Spleen (tissue), 11 donors: ENCODE measurements around the gene PDIA2. TPM values are rescaled to one million over a fixed set of nuclear protein-coding genes. Genes with fewer than 3 reads are reported as not detected.

ENCODE experiments used
- DNase-seq: peaks from one replicate; pipeline ENCODE4 v3.0.0-alpha.2; 2020
- H3K27ac ChIP-seq, 8 donors: fragments of 200-600 bp; sonication (generic) in 7 of 8; 1 replicate in 4 of 8; 2 replicates in 4 of 8; pipeline versions ENCODE4 v1.5.0 to v1.8.0; 2016 to 2021; ENCODE audit warnings: inconsistent platforms in 4 of 8, mild to moderate bottlenecking in 4 of 8, moderate library complexity in 1 of 8
- H3K27me3 ChIP-seq, 7 donors: fragments of 200-600 bp; sonication (generic) in 6 of 7; replicated peaks in 1 of 7; 1 replicate in 4 of 7; 2 replicates in 3 of 7; pipeline versions ENCODE4 v1.5.0 to v1.8.0; 2016 to 2021; ENCODE audit warnings: inconsistent platforms in 3 of 7, mild to moderate bottlenecking in 1 of 7
- H3K36me3 ChIP-seq, 6 donors: fragments of 200-600 bp; sonication (generic) in 5 of 6; 1 replicate in 4 of 6; 2 replicates in 2 of 6; pipeline versions ENCODE4 v1.5.0 to v1.8.0; 2016 to 2021; ENCODE audit warnings: inconsistent platforms in 2 of 6
- H3K4me1 ChIP-seq, 6 donors: fragments of 200-600 bp; sonication (generic) in 5 of 6; 1 replicate in 3 of 6; 2 replicates in 3 of 6; pipeline versions ENCODE4 v1.5.0 to v1.8.0; 2016 to 2021; ENCODE audit warnings: inconsistent platforms in 3 of 6
- H3K4me3 ChIP-seq, 8 donors: fragments of 200-600 bp; sonication (generic) in 7 of 8; 1 replicate in 4 of 8; 2 replicates in 4 of 8; pipeline versions ENCODE4 v1.5.0 to v1.8.0; 2016 to 2021; ENCODE audit warnings: inconsistent platforms in 4 of 8, mild to moderate bottlenecking in 4 of 8, moderate library complexity in 2 of 8
- H3K9me3 ChIP-seq, 8 donors: fragments of 200-600 bp; sonication (generic) in 7 of 8; 1 replicate in 4 of 8; 2 replicates in 4 of 8; pipeline versions ENCODE4 v1.5.0 to v1.8.0; 2016 to 2021; ENCODE audit warnings: inconsistent platforms in 4 of 8
- CTCF ChIP-seq, 11 experiments: fragments of 200-600 bp in 7 of 11; fragments of 450-650 bp in 4 of 11; sonication (generic) in 4 of 11; IDR thresholded peaks in 8 of 11; conservative IDR thresholded peaks in 3 of 11; 1 replicate in 7 of 11; 2 replicates in 4 of 11; pipeline versions ENCODE4 v1.4.0 to v1.8.0; 2016 to 2021; ENCODE audit warnings: antibody characterized with exemption in 11 of 11, inconsistent platforms in 4 of 11, mild to moderate bottlenecking in 1 of 11
- POLR2A ChIP-seq, 3 donors: fragments of 450-650 bp; IDR thresholded peaks; one replicate each; pipeline ENCODE4 v1.5.1; 2017; ENCODE audit warnings: antibody characterized with exemption in 3 of 3, mild to moderate bottlenecking in 1 of 3
- POLR2AphosphoS5 ChIP-seq, 3 donors: sonication (generic); formaldehyde crosslinking; IDR thresholded peaks; one replicate each; pipeline ENCODE4 v1.5.1; 2017; ENCODE audit warnings: antibody characterized with exemption in 3 of 3
- WGBS, 5 donors: extraction: QIAGEN DNeasy Blood & Tissue Kit in 3 of 5; methylation state at CpG; one replicate each; pipeline versions ENCODE4 v1.1.5 to v1.1.7; 2013 to 2018; 5-methylcytosine and 5-hydroxymethylcytosine counted together
- intact Hi-C: fragments of 100-400 bp; cut with DNase I; formaldehyde crosslinking; loops from one replicate; pipeline ENCODE4 v1.15.0; 2023; ENCODE audit warnings: low total_unique reads
- polyA plus RNA-seq, 3 donors: library from polyadenylated mRNA; stranded (reverse); fragments of 200-250 nt; gene quantifications; one replicate each; pipeline ENCODE4 v1.2.1, GENCODE V29; 2013
- total RNA-seq, 7 donors: library from RNA; depleted of rRNA in 3 of 7; stranded (reverse); fragments of >200 nt in 3 of 7; fragmentation: NEBNext Ultra II Directional in 4 of 7; extraction: Animal tissue kit (Norgen Biotek cat#: 25700) in 4 of 7; gene quantifications; one replicate each; pipeline versions ENCODE4 v1.1.0 to v1.2.1, GENCODE V29; 2016 to 2021
- donor health status: healthy with polysubstance abuse.
- donor health status: DM: no; HTN: no; CAD: no; lungs with moderate emphysema.
- donor health status: DM: no; HTN: no; CAD: no.
- donor health status: Bipolar disorder and iron deficiency.
- donor health status: healthy.
- donor health status: DM: no; HTN: no; CAD: no.
- donor health status: DM: yes; HTN: yes; CAD: no.

Gene PDIA2
- total and polyA plus RNA-seq, 10 donors: 0.28 to 2.4 (median 0.89) TPM; not detected in 4

DNA sequence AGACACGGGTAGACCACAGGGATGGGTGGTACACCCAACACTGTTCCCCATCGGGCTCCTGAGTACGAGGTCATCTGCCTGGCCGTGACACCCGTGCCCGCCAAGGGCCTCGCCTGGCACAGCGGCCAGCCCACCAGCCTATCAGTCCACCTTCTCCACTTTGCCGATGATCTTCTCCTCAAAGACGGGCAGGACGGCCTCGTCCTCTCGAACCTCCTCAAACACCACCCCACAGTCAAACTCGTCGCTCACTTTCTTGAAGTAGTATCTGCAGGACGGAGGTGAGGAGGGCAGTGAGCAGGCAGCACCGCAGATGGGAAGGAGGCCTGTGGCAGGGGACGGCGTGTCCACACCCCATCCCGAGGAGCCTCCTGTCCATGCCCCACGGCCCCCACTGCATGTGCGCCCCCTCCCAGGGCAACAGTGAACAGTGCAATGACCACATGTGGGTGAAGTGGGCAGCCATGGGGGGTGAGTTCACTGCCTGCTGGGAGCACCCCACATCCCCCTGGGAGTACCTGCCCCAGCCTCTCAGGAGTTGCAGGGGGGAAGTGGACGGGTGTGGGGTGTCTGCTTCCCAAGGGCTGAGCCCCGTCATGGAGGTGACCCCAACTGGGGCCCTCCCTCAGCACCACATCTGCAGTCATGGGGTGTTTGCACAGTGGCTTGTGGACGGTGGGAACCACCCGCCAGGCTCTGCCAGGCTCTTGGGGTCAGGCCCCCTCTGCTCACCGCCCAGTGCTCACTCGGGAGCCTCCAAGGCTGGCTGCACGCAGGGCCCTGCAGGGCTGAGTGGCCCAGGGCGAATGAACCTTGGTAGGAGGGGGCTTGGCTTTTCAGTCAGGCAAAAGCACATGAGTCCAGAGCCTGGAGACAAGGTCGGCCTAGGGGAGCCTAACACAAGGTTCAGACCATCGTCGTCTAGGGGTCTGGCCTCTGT, 5.3 kb downstream of the PDIA2 start:
- H3K36me3 ChIP-seq: peaks cover 0 to 77% (median 67%) of the 10 kb centered on the region in 6 donors
- DNase-seq: no peak
- no peak overlapping the region for H3K4me3 ChIP-seq
- no peak overlapping the region for H3K27ac ChIP-seq
- no peaks in the 10 kb centered on the region for H3K4me1 ChIP-seq
- 93 to 96% (median 94%) methylated on average over 28 to 33 of the region's 33 CpGs for WGBS, 5 donors
- peaks cover 0 to 3% (median 0%) of the 10 kb centered on the region in 7 donors for H3K27me3 ChIP-seq
- no peak for TF ChIP-seq POLR2A (IDR thresholded peaks at IDR 0.05)
- peak in 1 of 3 donors; percentile 4 for TF ChIP-seq POLR2AphosphoS5 (IDR thresholded peaks at IDR 0.05)
- TF ChIP-seq CTCF (IDR thresholded peaks at IDR 0.05 in 8 of 11, conservative IDR thresholded peaks at IDR 0.05 in 3 of 11): no peak
- peaks cover 0 to 8% (median 0%) of the 10 kb centered on the region in 8 donors for H3K9me3 ChIP-seq
- intact Hi-C loops: no loop called here

- Histone ChIP-seq H3K9me3 (peaks cover 0 to 8% (median 0%) of the 10 kb centered on the region in 8 donors), H3K27me3 (no peaks in the 10 kb centered on the region), H3K36me3 (peaks cover 0 to 89% (median 74%) of the 10 kb centered on the region in 6 donors), H3K27ac (no peak overlapping the region), H3K4me1 (no peaks in the 10 kb centered on the region), H3K4me3 (no peak overlapping the region)
- TF ChIP-seq POLR2AphosphoS5 (IDR thresholded peaks at IDR 0.05) (no peak), POLR2A (IDR thresholded peaks at IDR 0.05) (no peak), CTCF (IDR thresholded peaks at IDR 0.05 in 8 of 11, conservative IDR thresholded peaks at IDR 0.05 in 3 of 11) (no peak)
- intact Hi-C loops: no loop called here
- WGBS, 5 donors: 77 to 97% (median 94%) methylated on average over 3 to 22 of the region's 22 CpGs
- DNase-seq: no peak
These were observed 6.5 kb downstream of the PDIA2 start for GRCh38 chr16:289395-289997.

- no peak for TF ChIP-seq POLR2A (IDR thresholded peaks at IDR 0.05)
- no peak for TF ChIP-seq CTCF (IDR thresholded peaks at IDR 0.05 in 8 of 11, conservative IDR thresholded peaks at IDR 0.05 in 3 of 11)
- no peak for TF ChIP-seq POLR2AphosphoS5 (IDR thresholded peaks at IDR 0.05)
- peaks cover 0 to 90% (median 74%) of the 10 kb centered on the region in 6 donors for H3K36me3 ChIP-seq
- no peaks in the 10 kb centered on the region for H3K4me1 ChIP-seq
- H3K27me3 ChIP-seq: no peaks in the 10 kb centered on the region
- WGBS, 5 donors: 85 to 90% (median 88%) methylated on average over 12 to 25 of the region's 25 CpGs
- no peak overlapping the region for H3K27ac ChIP-seq
- peaks cover 0 to 5% (median 0%) of the 10 kb centered on the region in 8 donors for H3K9me3 ChIP-seq
- intact Hi-C loops: no loop called here
- no peak overlapping the region for H3K4me3 ChIP-seq
- no peak for DNase-seq
These were observed 7.2 kb downstream of the PDIA2 start for GRCh38 chr16:290015-290680.
